ENCODE data around the gene PAPPA. TPM values are rescaled to one million over a fixed set of nuclear protein-coding genes. Genes with fewer than 3 reads are reported as not detected.

Gene PAPPA
- total and polyA plus RNA-seq, 2 of the 8 experiments (the other 6 are each of a cell fraction or from before 2014, with no cell fraction given): 0.18 to 0.63 TPM

DNA sequence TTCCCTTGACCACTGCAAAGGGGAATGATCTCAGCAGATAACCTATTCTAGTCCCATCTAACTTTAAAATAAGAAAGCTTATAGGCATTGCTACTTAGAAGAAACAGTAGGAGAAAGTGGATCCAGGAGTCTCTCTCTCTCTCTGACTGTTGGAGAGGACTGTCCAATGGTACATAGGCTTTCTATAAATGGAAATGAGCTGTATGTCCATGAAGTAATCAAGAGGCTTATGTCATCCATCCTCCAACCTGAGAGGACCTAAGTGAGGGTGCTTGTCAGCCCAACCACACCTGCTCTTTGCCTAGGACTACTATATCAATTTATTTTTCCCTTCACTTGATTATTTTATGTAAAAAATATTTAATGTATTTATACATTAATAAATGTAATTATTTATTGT is 172.3 kb downstream of the PAPPA start:
- H2AFZ ChIP-seq (ENCODE audit: low read length): no peak overlapping the region
- no peak overlapping the region for H3K56ac ChIP-seq (replicated peaks; ENCODE audit: insufficient read length, low read depth, low read length)
- H3K9ac ChIP-seq (replicated peaks in 1 of 4; ENCODE audit: extremely low read depth in 1 of 4, low read depth in 3 of 4, low read length in 3 of 4): no peak overlapping the region
- no peaks in the 10 kb centered on the region for H3K23me2 ChIP-seq (ENCODE audit: low read depth, low read length)
- TF ChIP-seq RFX5 (IDR thresholded peaks at IDR 0.05; ENCODE audit: borderline replicate concordance, low read depth, low read length) (no peak), GTF2F1 (IDR thresholded peaks at IDR 0.05; ENCODE audit: borderline replicate concordance, low read depth, low read length) (no peak), SIX5 (IDR thresholded peaks at IDR 0.05; ENCODE audit: low read depth, low read length) (no peak), KDM5A (IDR thresholded peaks at IDR 0.05; ENCODE audit: low read length) (no peak), GABPA (IDR thresholded peaks at IDR 0.05; ENCODE audit: borderline replicate concordance, insufficient read depth, low read length) (no peak), NANOG (IDR thresholded peaks at IDR 0.05; ENCODE audit: insufficient read depth, low read depth, low read length, poor library complexity, severe bottlenecking) (no peak), SIRT6 (IDR thresholded peaks at IDR 0.05; ENCODE audit: low read length) (no peak), CEBPB (IDR thresholded peaks at IDR 0.05; ENCODE audit: low read depth, low read length) (no peak), CHD1 (IDR thresholded peaks at IDR 0.05; ENCODE audit: low read depth, low read length) (no peak), CBX5 (IDR thresholded peaks at IDR 0.05; ENCODE audit: low read depth, low read length) (no peak)
- TF ChIP-seq, protein P1, sequence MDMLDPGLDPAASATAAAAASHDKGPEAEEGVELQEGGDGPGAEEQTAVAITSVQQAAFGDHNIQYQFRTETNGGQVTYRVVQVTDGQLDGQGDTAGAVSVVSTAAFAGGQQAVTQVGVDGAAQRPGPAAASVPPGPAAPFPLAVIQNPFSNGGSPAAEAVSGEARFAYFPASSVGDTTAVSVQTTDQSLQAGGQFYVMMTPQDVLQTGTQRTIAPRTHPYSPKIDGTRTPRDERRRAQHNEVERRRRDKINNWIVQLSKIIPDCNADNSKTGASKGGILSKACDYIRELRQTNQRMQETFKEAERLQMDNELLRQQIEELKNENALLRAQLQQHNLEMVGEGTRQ (IDR thresholded peaks at IDR 0.05; ENCODE audit: low read length): no peak
- H3K36me3 ChIP-seq (ENCODE audit: control insufficient read depth in 2 of 4, insufficient read depth in 4 of 4, low read length in 3 of 4): no peaks in the 10 kb centered on the region
- H3K27me3 ChIP-seq (replicated peaks in 1 of 4; ENCODE audit: control insufficient read depth in 3 of 4, extremely low read depth in 1 of 4, insufficient read depth in 3 of 4, low read length in 3 of 4): no peaks in the 10 kb centered on the region
- no peaks in the 10 kb centered on the region for H4K20me1 ChIP-seq (replicated peaks in 1 of 2; ENCODE audit: control insufficient read depth in 1 of 2, insufficient read depth in 2 of 2, low read length in 2 of 2)
- H3K23ac ChIP-seq (ENCODE audit: insufficient read length): no peak overlapping the region
- no peak overlapping the region for H2BK20ac ChIP-seq (ENCODE audit: low read length)
- POLR2A ChIA-PET (ENCODE audit: partially characterized antibody): no interaction called here
- no peaks in the 10 kb centered on the region for H3K9me3 ChIP-seq (ENCODE audit: insufficient read depth in 2 of 2, low read depth in 1 of 2, low read length in 1 of 2)
- H2BK15ac ChIP-seq (ENCODE audit: low read length): no peak overlapping the region
- no peak for DNase-seq (ENCODE audit: low read depth in 1 of 2, low spot score in 2 of 2)
- no peak overlapping the region for H3K4me2 ChIP-seq (ENCODE audit: insufficient read depth in 1 of 2, low read depth in 2 of 2, low read length in 2 of 2)
- H3K18ac ChIP-seq (ENCODE audit: extremely low read depth, low read length): no peak overlapping the region
- FAIRE-seq: no peak
- no peaks in the 10 kb centered on the region for H3K79me2 ChIP-seq (ENCODE audit: control insufficient read depth in 1 of 2, insufficient read depth in 2 of 2, low read length in 2 of 2)
- CTCF ChIA-PET (ENCODE audit: partially characterized antibody): interaction anchor here (0.5 to 1.6 kb wide), 5 partner anchors 14 to 169 kb away, joined by 3 read pairs; no protein-coding TSS in a partner anchor
- no peak overlapping the region for H4K8ac ChIP-seq (ENCODE audit: extremely low read depth, insufficient read depth, low read length)
- H2BK120ac ChIP-seq (replicated peaks; ENCODE audit: low read depth, low read length): no peak overlapping the region
- no peak overlapping the region for H3K27ac ChIP-seq (ENCODE audit: low read depth, low read length)
- no peak overlapping the region for H3K4ac ChIP-seq (replicated peaks; ENCODE audit: insufficient read length, low read depth, low read length)
- no peak overlapping the region for H2AK5ac ChIP-seq (ENCODE audit: low read depth, low read length)
- H3K4me3 ChIP-seq (ENCODE audit: extremely low read depth in 1 of 4, insufficient read depth in 2 of 4, low read depth in 3 of 4, low read length in 4 of 4): no peak overlapping the region
- no peak overlapping the region for H2BK5ac ChIP-seq (ENCODE audit: low read depth, low read length)
- H4K5ac ChIP-seq (ENCODE audit: insufficient read length, low read depth, low read length): no peak overlapping the region
- no peaks in the 10 kb centered on the region for H3K79me1 ChIP-seq (ENCODE audit: low read depth, low read length)
- H3K4me1 ChIP-seq (replicated peaks in 1 of 4; ENCODE audit: control insufficient read depth in 3 of 4, insufficient read depth in 4 of 4, low read length in 3 of 4): peaks cover 2 to 11% (median 4%) of the 10 kb centered on the region in 4 experiments; a peak in 5 of 7 replicates
- no peak overlapping the region for H3K14ac ChIP-seq (ENCODE audit: insufficient read length)
- H4K91ac ChIP-seq (replicated peaks; ENCODE audit: insufficient read length, low read length): no peak overlapping the region
- no peak overlapping the region for H2BK12ac ChIP-seq (ENCODE audit: low read depth, low read length)

Measured in H1 (cell line).